Memory B cell (primary cell): ENCODE measurements around the gene INTS7.
"Not testable (repeated sequence)": the region's sequence is repeated elsewhere in the genome, so short reads cannot be mapped to it uniquely, and the experiment has no call there.

Experiments
- ATAC-seq: fragments of 150-1000 bp; cut with Tn5 transposase; 2 replicates; pipeline ENCODE4 v1.10.0; 2021; ENCODE audit warnings: low read depth, mild to moderate bottlenecking, moderate library complexity
- DNase-seq, 2 donors: peaks; one replicate each; pipeline ENCODE4 v3.0.0; 2022; ENCODE audit warnings: low spot score in 2 of 2
- H3K27ac Mint-ChIP-seq: one replicate; pipeline ENCODE4 v1.8.0; 2022; ENCODE audit warnings: mild to moderate bottlenecking, moderate library complexity, mixed read lengths
- H3K27me3 Mint-ChIP-seq: one replicate; pipeline ENCODE4 v1.8.0; 2022; ENCODE audit warnings: mixed read lengths
- H3K36me3 Mint-ChIP-seq: one replicate; pipeline ENCODE4 v1.8.0; 2022; ENCODE audit warnings: mild to moderate bottlenecking, mixed read lengths
- H3K4me1 Mint-ChIP-seq: one replicate; pipeline ENCODE4 v1.8.0; 2022; ENCODE audit warnings: mixed read lengths
- H3K4me3 Mint-ChIP-seq: one replicate; pipeline ENCODE4 v1.8.0; 2022; ENCODE audit warnings: mild to moderate bottlenecking, moderate library complexity, mixed read lengths
- H3K9me3 Mint-ChIP-seq: one replicate; pipeline ENCODE4 v1.8.0; 2022; ENCODE audit warnings: mixed read lengths

The INTS7 gene

GRCh38 chr1:212021563-212021962 is 13.8 kb downstream of the INTS7 start:
- Mint-ChIP-seq H3K27ac (no peak overlapping the region), H3K4me1 (peaks cover 2% of the 10 kb centered on the region)
- DNase-seq = no peak

GRCh38 chr1:212020975-212021374 is 14.4 kb downstream of the INTS7 start:
- no peak for ATAC-seq
- H3K4me1 Mint-ChIP-seq = peaks cover 2% of the 10 kb centered on the region
- no peak for DNase-seq
- H3K4me3 Mint-ChIP-seq = no peak overlapping the region
- peaks cover 16% of the 10 kb centered on the region for H3K36me3 Mint-ChIP-seq
- H3K9me3 Mint-ChIP-seq = peaks cover 2% of the 10 kb centered on the region
- no peak overlapping the region for H3K27ac Mint-ChIP-seq
- H3K27me3 Mint-ChIP-seq = no peaks in the 10 kb centered on the region

More at GRCh38 chr1:212021563-212021962, 13.8 kb downstream of the INTS7 start:
- no peak for ATAC-seq
- Mint-ChIP-seq H3K27me3 (no peaks in the 10 kb centered on the region), H3K36me3 (peaks cover 19% of the 10 kb centered on the region), H3K9me3 (peaks cover 2% of the 10 kb centered on the region), H3K4me3 (no peak overlapping the region)

- H3K9me3 Mint-ChIP-seq = no peaks in the 10 kb centered on the region
- no peaks in the 10 kb centered on the region for H3K27me3 Mint-ChIP-seq
- H3K27ac Mint-ChIP-seq = no peak overlapping the region
- ATAC-seq (no peak), DNase-seq (no peak)
- H3K4me1 Mint-ChIP-seq = peaks cover 2% of the 10 kb centered on the region
- H3K36me3 Mint-ChIP-seq = peaks cover 3% of the 10 kb centered on the region
- no peak overlapping the region for H3K4me3 Mint-ChIP-seq
These were observed 21.7 kb downstream of the INTS7 start for GRCh38 chr1:212013672-212014071.

- H3K27me3 Mint-ChIP-seq = no peaks in the 10 kb centered on the region
- H3K9me3 Mint-ChIP-seq = no peaks in the 10 kb centered on the region
- peak; percentile 47 to 52 for DNase-seq
- ATAC-seq = peak; percentile 98
- H3K4me1 Mint-ChIP-seq = peaks cover 2% of the 10 kb centered on the region
- no peak overlapping the region for H3K4me3 Mint-ChIP-seq
- peaks cover 7% of the 10 kb centered on the region for H3K36me3 Mint-ChIP-seq
- H3K27ac Mint-ChIP-seq = no peak overlapping the region
These were observed 23.2 kb downstream of the INTS7 start for GRCh38 chr1:212012034-212012740.

- ATAC-seq (no peak), DNase-seq (no peak)
- Mint-ChIP-seq H3K36me3 (peaks cover 12% of the 10 kb centered on the region), H3K9me3 (no peaks in the 10 kb centered on the region), H3K4me3 (no peak overlapping the region), H3K27me3 (no peaks in the 10 kb centered on the region), H3K4me1 (peaks cover 2% of the 10 kb centered on the region), H3K27ac (no peak overlapping the region)
These were observed 25.4 kb downstream of the INTS7 start for GRCh38 chr1:212010004-212010403.

GRCh38 chr1:212009561-212009960 is 25.8 kb downstream of the INTS7 start:
- H3K36me3 Mint-ChIP-seq = peaks cover 12% of the 10 kb centered on the region
- ATAC-seq = no peak
- no peaks in the 10 kb centered on the region for H3K9me3 Mint-ChIP-seq
- H3K4me1 Mint-ChIP-seq = peaks cover 2% of the 10 kb centered on the region
- H3K4me3 Mint-ChIP-seq = no peak overlapping the region
- H3K27me3 Mint-ChIP-seq = no peaks in the 10 kb centered on the region
- H3K27ac Mint-ChIP-seq = no peak overlapping the region
- DNase-seq = no peak

GRCh38 chr1:212007886-212008285 is 27.5 kb downstream of the INTS7 start:
- ATAC-seq = no peak
- Mint-ChIP-seq H3K27me3 (no peaks in the 10 kb centered on the region), H3K27ac (no peak overlapping the region), H3K4me3 (no peak overlapping the region), H3K4me1 (peaks cover 2% of the 10 kb centered on the region), H3K9me3 (no peaks in the 10 kb centered on the region), H3K36me3 (peaks cover 16% of the 10 kb centered on the region)
- no peak for DNase-seq

- Mint-ChIP-seq H3K27ac (no peak overlapping the region), H3K9me3 (no peaks in the 10 kb centered on the region), H3K4me3 (no peak overlapping the region), H3K36me3 (peaks cover 22% of the 10 kb centered on the region), H3K4me1 (peaks cover 2% of the 10 kb centered on the region), H3K27me3 (no peaks in the 10 kb centered on the region)
- ATAC-seq (no peak), DNase-seq (no peak)
These were observed 28.2 kb downstream of the INTS7 start for GRCh38 chr1:212007178-212007577.

GRCh38 chr1:212004895-212005608 is 30.3 kb downstream of the INTS7 start:
- Mint-ChIP-seq H3K4me3 (no peak overlapping the region), H3K36me3 (peaks cover 25% of the 10 kb centered on the region), H3K27me3 (no peaks in the 10 kb centered on the region), H3K4me1 (no peaks in the 10 kb centered on the region), H3K27ac (no peak overlapping the region), H3K9me3 (no peaks in the 10 kb centered on the region)
- DNase-seq (no peak), ATAC-seq (no peak)

GRCh38 chr1:212002536-212002935 is 32.8 kb downstream of the INTS7 start:
- Mint-ChIP-seq H3K9me3 (no peaks in the 10 kb centered on the region), H3K27me3 (no peaks in the 10 kb centered on the region), H3K36me3 (peaks cover 25% of the 10 kb centered on the region), H3K4me1 (no peaks in the 10 kb centered on the region), H3K4me3 (no peak overlapping the region), H3K27ac (peak overlapping the region; percentile 3)
- DNase-seq (no peak), ATAC-seq (no peak)

GRCh38 chr1:211997426-211997825 is 37.9 kb downstream of the INTS7 start:
- not testable (repeated sequence) for H3K9me3 Mint-ChIP-seq, H3K27ac Mint-ChIP-seq, H3K27me3 Mint-ChIP-seq, ATAC-seq, H3K4me3 Mint-ChIP-seq, DNase-seq, H3K4me1 Mint-ChIP-seq
- peaks cover 17% of the 10 kb centered on the region for H3K36me3 Mint-ChIP-seq

GRCh38 chr1:211991695-211992094 is 43.7 kb downstream of the INTS7 start:
- H3K9me3 Mint-ChIP-seq = no peaks in the 10 kb centered on the region
- no peak overlapping the region for H3K4me3 Mint-ChIP-seq
- no peak for DNase-seq
- no peak overlapping the region for H3K27ac Mint-ChIP-seq
- no peak for ATAC-seq
- no peaks in the 10 kb centered on the region for H3K27me3 Mint-ChIP-seq
- H3K4me1 Mint-ChIP-seq = no peaks in the 10 kb centered on the region
- H3K36me3 Mint-ChIP-seq = peaks cover 8% of the 10 kb centered on the region

- ATAC-seq (no peak), DNase-seq (no peak)
- no peaks in the 10 kb centered on the region for H3K27me3 Mint-ChIP-seq
- H3K4me1 Mint-ChIP-seq = no peaks in the 10 kb centered on the region
- H3K9me3 Mint-ChIP-seq = no peaks in the 10 kb centered on the region
- H3K4me3 Mint-ChIP-seq = no peak overlapping the region
- peaks cover 13% of the 10 kb centered on the region for H3K36me3 Mint-ChIP-seq
- H3K27ac Mint-ChIP-seq = no peak overlapping the region
These were observed 48.6 kb downstream of the INTS7 start for GRCh38 chr1:211986628-211987254.

GRCh38 chr1:211985556-211986264 is 49.6 kb downstream of the INTS7 start:
- Mint-ChIP-seq H3K27ac (no peak overlapping the region), H3K27me3 (no peaks in the 10 kb centered on the region), H3K9me3 (no peaks in the 10 kb centered on the region), H3K4me3 (no peak overlapping the region), H3K4me1 (no peaks in the 10 kb centered on the region), H3K36me3 (peaks cover 11% of the 10 kb centered on the region)
- ATAC-seq = no peak
- no peak for DNase-seq
